GM12891 (cell line): Measurements from ENCODE around the gene HOXC5.

Source experiments
- POLR2A ChIP-seq: IDR thresholded peaks from 2 replicates; pipeline ENCODE4 v1.6.1; 2011; ENCODE audit warnings: low read depth, low read length, control low read depth
- POLR2AphosphoS5 ChIP-seq: IDR thresholded peaks from 2 replicates; pipeline ENCODE4 v1.6.1; 2011; ENCODE audit warnings: low read depth, low read length, control low read depth
- POU2F2 ChIP-seq: IDR thresholded peaks from 2 replicates; pipeline ENCODE4 v1.6.1; 2011; ENCODE audit warnings: low read depth, mild to moderate bottlenecking, control low read depth, low read length, moderate library complexity
- TAF1 ChIP-seq: IDR thresholded peaks from 2 replicates; pipeline ENCODE4 v1.6.1; 2011; ENCODE audit warnings: low read depth, low read length, control low read depth

GRCh38 chr12:54020591-54021405, 12.1 kb upstream of the HOXC5 start:
- TF ChIP-seq POLR2A (no peak), TAF1 (no peak), POLR2AphosphoS5 (no peak), POU2F2 (no peak)
